ENCODE results near the gene ESYT1. TPM values are rescaled to one million over a fixed set of nuclear protein-coding genes. Genes with fewer than 3 reads are reported as not detected.

Gene ESYT1
- total RNA-seq, 1 experiment from 2014 or later, result 138 TPM

GRCh38 chr12:56097738-56098137 lies 30.3 kb upstream of the ESYT1 start:
- no peaks in the 10 kb centered on the region for H3K36me3 ChIP-seq
- peaks cover 5% of the 10 kb centered on the region; the same call in 1 of the 2 replicates for H3K27me3 ChIP-seq (replicated peaks)
- H3K9me3 ChIP-seq (replicated peaks), result no peaks in the 10 kb centered on the region
- no peak overlapping the region for H3K27ac ChIP-seq
- DNase-seq (ENCODE audit: low read depth in 1 of 2, low spot score in 2 of 2), result no peak
- H3K4me1 ChIP-seq (replicated peaks), result no peaks in the 10 kb centered on the region
- H3K4me3 ChIP-seq, result no peak overlapping the region

DNA sequence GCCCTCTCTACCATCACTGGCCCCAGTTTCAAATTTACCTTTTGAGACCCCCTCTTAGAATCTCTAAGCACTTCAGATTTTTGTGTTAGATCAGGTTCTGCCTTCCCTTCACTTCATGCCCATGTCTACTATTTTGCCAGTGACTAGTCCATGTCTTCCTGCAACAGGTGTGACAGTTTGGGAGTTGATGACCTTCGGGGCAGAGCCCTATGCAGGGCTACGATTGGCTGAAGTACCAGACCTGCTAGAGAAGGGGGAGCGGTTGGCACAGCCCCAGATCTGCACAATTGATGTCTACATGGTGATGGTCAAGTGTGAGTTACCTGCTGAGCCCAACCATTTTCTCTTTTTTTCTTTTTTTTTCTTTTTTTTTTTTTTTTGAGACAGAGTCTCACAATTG lies 29.5 kb upstream of the ESYT1 start:
- no peaks in the 10 kb centered on the region for H3K4me1 ChIP-seq (replicated peaks)
- DNase-seq (ENCODE audit: low read depth in 1 of 2, low spot score in 2 of 2), result no peak
- H3K27me3 ChIP-seq (replicated peaks), result no peaks in the 10 kb centered on the region; the same call in 1 of the 2 replicates
- no peak overlapping the region for H3K4me3 ChIP-seq
- H3K27ac ChIP-seq, result no peak overlapping the region
- H3K36me3 ChIP-seq, result no peaks in the 10 kb centered on the region
- H3K9me3 ChIP-seq (replicated peaks), result no peaks in the 10 kb centered on the region

GRCh38 chr12:56099787-56100186 lies 28.3 kb upstream of the ESYT1 start:
- Histone ChIP-seq H3K4me1 (replicated peaks) (no peaks in the 10 kb centered on the region), H3K4me3 (no peak overlapping the region), H3K27ac (no peak overlapping the region), H3K9me3 (replicated peaks) (no peaks in the 10 kb centered on the region), H3K36me3 (peaks cover 3% of the 10 kb centered on the region; the same call in 1 of the 2 replicates), H3K27me3 (replicated peaks) (no peaks in the 10 kb centered on the region; the same call in 1 of the 2 replicates)
- DNase-seq (ENCODE audit: low read depth in 1 of 2, low spot score in 2 of 2), result no peak

DNA sequence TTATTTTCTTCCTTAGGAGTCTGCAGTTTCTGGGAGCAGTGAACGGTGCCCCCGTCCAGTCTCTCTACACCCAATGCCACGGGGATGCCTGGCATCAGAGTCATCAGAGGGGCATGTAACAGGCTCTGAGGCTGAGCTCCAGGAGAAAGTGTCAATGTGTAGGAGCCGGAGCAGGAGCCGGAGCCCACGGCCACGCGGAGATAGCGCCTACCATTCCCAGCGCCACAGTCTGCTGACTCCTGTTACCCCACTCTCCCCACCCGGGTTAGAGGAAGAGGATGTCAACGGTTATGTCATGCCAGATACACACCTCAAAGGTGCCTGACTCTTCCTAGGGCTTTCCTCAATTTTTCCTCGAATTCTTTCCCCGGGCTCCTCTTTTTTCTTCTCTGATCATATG lies 27.0 kb upstream of the ESYT1 start:
- H3K27me3 ChIP-seq (replicated peaks), result no peaks in the 10 kb centered on the region; the same call in 1 of the 2 replicates
- peaks cover 9% of the 10 kb centered on the region for H3K36me3 ChIP-seq
- no peak overlapping the region for H3K27ac ChIP-seq
- H3K9me3 ChIP-seq (replicated peaks), result no peaks in the 10 kb centered on the region
- H3K4me1 ChIP-seq (replicated peaks), result peaks cover 7% of the 10 kb centered on the region; the same call in 1 of the 2 replicates
- no peak overlapping the region for H3K4me3 ChIP-seq
- no peak for DNase-seq (ENCODE audit: low read depth in 1 of 2, low spot score in 2 of 2)

GRCh38 chr12:56102683-56103065 lies 25.4 kb upstream of the ESYT1 start:
- DNase-seq (ENCODE audit: low read depth in 1 of 2, low spot score in 2 of 2), result no peak
- Histone ChIP-seq H3K27ac (no peak overlapping the region), H3K27me3 (replicated peaks) (no peaks in the 10 kb centered on the region; the same call in 1 of the 2 replicates), H3K9me3 (replicated peaks) (no peaks in the 10 kb centered on the region), H3K4me1 (replicated peaks) (peaks cover 9% of the 10 kb centered on the region; the same call in 1 of the 2 replicates), H3K36me3 (peaks cover 25% of the 10 kb centered on the region), H3K4me3 (no peak overlapping the region)

DNA sequence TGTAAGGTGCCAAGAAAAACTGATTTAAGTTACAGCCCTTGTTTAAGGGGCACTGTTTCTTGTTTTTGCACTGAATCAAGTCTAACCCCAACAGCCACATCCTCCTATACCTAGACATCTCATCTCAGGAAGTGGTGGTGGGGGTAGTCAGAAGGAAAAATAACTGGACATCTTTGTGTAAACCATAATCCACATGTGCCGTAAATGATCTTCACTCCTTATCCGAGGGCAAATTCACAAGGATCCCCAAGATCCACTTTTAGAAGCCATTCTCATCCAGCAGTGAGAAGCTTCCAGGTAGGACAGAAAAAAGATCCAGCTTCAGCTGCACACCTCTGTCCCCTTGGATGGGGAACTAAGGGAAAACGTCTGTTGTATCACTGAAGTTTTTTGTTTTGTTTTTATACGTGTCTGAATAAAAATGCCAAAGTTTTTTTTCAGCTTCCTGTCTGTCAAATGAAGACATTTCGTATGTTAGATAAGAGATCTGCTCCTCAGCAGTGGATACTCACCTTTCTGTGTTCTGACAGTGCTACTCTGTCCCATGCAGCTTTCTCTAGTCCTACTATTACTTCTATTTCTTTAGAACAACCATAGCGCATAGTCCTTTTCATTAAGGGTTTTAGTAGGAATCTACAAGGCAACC lies 24.9 kb upstream of the ESYT1 start:
- no peaks in the 10 kb centered on the region for H3K9me3 ChIP-seq (replicated peaks)
- H3K4me1 ChIP-seq (replicated peaks), result peaks cover 9% of the 10 kb centered on the region; the same call in 1 of the 2 replicates
- peaks cover 30% of the 10 kb centered on the region for H3K36me3 ChIP-seq
- peak overlapping the region; percentile 62 for H3K4me3 ChIP-seq
- H3K27me3 ChIP-seq (replicated peaks), result no peaks in the 10 kb centered on the region; the same call in 1 of the 2 replicates
- DNase-seq (ENCODE audit: low read depth in 1 of 2, low spot score in 2 of 2), result no peak
- no peak overlapping the region for H3K27ac ChIP-seq

DNA sequence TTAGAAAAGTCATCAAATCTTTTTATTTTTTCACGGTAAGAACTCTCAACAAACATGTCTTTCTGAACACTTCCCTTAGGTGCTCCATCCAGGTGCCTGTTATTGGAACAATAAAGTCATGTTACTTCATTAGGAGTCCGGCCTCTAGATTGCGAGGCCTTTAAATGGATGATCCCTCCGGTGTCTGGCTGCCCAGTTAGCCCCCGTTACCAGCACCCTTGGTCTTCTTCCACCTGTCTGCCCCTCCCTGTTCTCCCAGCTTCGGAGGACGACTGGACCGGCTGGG lies 24.3 kb upstream of the ESYT1 start:
- H3K27ac ChIP-seq, result no peak overlapping the region
- no peaks in the 10 kb centered on the region for H3K27me3 ChIP-seq (replicated peaks)
- peak overlapping the region; percentile 62 for H3K4me3 ChIP-seq
- H3K9me3 ChIP-seq (replicated peaks), result no peaks in the 10 kb centered on the region
- H3K4me1 ChIP-seq (replicated peaks), result peaks cover 9% of the 10 kb centered on the region; the same call in 1 of the 2 replicates
- DNase-seq (ENCODE audit: low read depth in 1 of 2, low spot score in 2 of 2), result no peak
- H3K36me3 ChIP-seq, result peaks cover 36% of the 10 kb centered on the region

GRCh38 chr12:56104109-56104814 lies 23.8 kb upstream of the ESYT1 start, which contains the start of gene PA2G4:
Gene PA2G4 (plus strand): TSS chr12:56104559. CDS start chr12:56104738, 179 bp downstream.
- H3K4me3 ChIP-seq, result peak within 1 kb of the TSS; percentile 62
- no peaks in the 10 kb centered on the region for H3K27me3 ChIP-seq (replicated peaks)
- peaks cover 9% of the 10 kb centered on the region; the same call in 1 of the 2 replicates for H3K4me1 ChIP-seq (replicated peaks)
- H3K36me3 ChIP-seq, result peaks cover 41% of the 10 kb centered on the region
- DNase-seq (ENCODE audit: low read depth in 1 of 2, low spot score in 2 of 2), result peak; percentile 97 to 99
- H3K27ac ChIP-seq, result peak within 1 kb of the TSS; percentile 24
- no peaks in the 10 kb centered on the region for H3K9me3 ChIP-seq (replicated peaks)

DNA sequence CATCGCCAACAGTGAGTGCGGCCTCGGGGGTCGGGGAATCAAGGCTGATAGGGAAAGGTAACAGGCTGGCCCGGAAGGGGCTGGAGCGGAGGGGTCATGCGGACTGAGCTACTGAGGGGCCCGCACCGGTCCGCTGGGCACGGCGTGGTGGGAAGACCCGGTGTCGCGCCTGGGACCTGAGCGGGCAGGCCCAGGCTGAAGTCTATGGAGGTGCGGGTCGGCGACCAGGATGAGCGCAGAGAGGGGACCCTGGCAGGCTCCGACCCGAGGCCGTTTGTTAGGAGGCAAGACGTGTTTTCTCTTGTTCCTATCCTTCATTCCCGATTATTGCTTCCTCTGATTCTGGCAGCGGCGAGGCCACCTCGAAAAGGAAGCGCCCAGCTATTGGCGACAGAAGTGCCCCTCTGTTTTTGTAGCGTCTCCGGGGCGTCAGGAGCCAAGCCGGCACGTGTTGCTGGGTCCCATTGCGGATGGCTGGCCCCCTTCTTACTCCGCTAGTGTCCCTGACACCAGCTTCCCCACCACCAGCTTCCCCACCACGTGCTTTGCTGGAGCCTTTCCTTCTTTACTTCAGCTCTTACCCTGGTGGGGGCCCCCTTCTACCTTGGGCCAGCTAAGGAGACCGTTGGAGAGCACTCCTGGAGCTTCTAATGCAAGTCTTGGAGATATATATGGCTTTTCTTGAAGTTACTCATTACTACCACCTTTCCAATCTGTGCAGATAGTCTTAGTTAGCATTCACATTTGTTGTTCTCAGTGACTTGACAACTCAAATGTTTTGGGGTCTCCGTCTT lies 23.1 kb upstream of the ESYT1 start:
- peak overlapping the region; percentile 62 for H3K4me3 ChIP-seq
- H3K4me1 ChIP-seq (replicated peaks), result peaks cover 9% of the 10 kb centered on the region; the same call in 1 of the 2 replicates
- peak overlapping the region; percentile 24 for H3K27ac ChIP-seq
- no peaks in the 10 kb centered on the region for H3K9me3 ChIP-seq (replicated peaks)
- DNase-seq (ENCODE audit: low read depth in 1 of 2, low spot score in 2 of 2), result peak in 1 of 2 experiments; percentile 22
- H3K36me3 ChIP-seq, result peaks cover 48% of the 10 kb centered on the region
- H3K27me3 ChIP-seq (replicated peaks), result no peaks in the 10 kb centered on the region

GRCh38 chr12:56105609-56105902 lies 22.5 kb upstream of the ESYT1 start:
- DNase-seq (ENCODE audit: low read depth in 1 of 2, low spot score in 2 of 2), result no peak
- H3K27ac ChIP-seq, result no peak overlapping the region
- H3K27me3 ChIP-seq (replicated peaks), result no peaks in the 10 kb centered on the region
- H3K4me1 ChIP-seq (replicated peaks), result peaks cover 9% of the 10 kb centered on the region; the same call in 1 of the 2 replicates
- H3K4me3 ChIP-seq, result peak overlapping the region; percentile 62
- H3K36me3 ChIP-seq, result peaks cover 54% of the 10 kb centered on the region
- H3K9me3 ChIP-seq (replicated peaks), result no peaks in the 10 kb centered on the region

DNA sequence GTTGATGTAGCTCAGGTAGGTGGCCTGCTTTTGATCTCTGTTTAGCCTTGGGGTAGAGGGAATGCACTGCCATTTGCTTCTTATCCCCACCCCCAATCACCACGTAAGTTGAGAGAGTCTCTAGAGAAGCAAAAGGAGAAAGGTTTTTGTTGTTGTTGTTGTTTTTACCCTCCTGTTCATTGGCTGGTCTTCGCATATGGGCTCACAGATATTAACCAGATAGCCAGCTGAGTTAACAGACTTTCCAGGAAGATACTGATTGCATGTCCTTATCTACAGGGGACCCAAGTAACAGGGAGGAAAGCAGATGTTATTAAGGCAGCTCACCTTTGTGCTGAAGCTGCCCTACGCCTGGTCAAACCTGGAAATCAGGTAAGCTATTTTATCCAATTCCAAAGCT lies 20.8 kb upstream of the ESYT1 start:
- peaks cover 69% of the 10 kb centered on the region for H3K36me3 ChIP-seq
- DNase-seq (ENCODE audit: low read depth in 1 of 2, low spot score in 2 of 2), result no peak
- H3K27ac ChIP-seq, result no peak overlapping the region
- H3K4me3 ChIP-seq, result no peak overlapping the region
- no peaks in the 10 kb centered on the region for H3K27me3 ChIP-seq (replicated peaks)
- peaks cover 9% of the 10 kb centered on the region; the same call in 1 of the 2 replicates for H3K4me1 ChIP-seq (replicated peaks)
- no peaks in the 10 kb centered on the region for H3K9me3 ChIP-seq (replicated peaks)

- no peaks in the 10 kb centered on the region for H3K9me3 ChIP-seq (replicated peaks)
- peaks cover 84% of the 10 kb centered on the region for H3K36me3 ChIP-seq
- H3K27ac ChIP-seq, result no peak overlapping the region
- H3K4me3 ChIP-seq, result no peak overlapping the region
- no peak for DNase-seq (ENCODE audit: low read depth in 1 of 2, low spot score in 2 of 2)
- H3K4me1 ChIP-seq (replicated peaks), result peaks cover 7% of the 10 kb centered on the region; the same call in 1 of the 2 replicates
- no peaks in the 10 kb centered on the region for H3K27me3 ChIP-seq (replicated peaks)
Measured at GRCh38 chr12:56110571-56110970, 17.5 kb upstream of the ESYT1 start.

DNA sequence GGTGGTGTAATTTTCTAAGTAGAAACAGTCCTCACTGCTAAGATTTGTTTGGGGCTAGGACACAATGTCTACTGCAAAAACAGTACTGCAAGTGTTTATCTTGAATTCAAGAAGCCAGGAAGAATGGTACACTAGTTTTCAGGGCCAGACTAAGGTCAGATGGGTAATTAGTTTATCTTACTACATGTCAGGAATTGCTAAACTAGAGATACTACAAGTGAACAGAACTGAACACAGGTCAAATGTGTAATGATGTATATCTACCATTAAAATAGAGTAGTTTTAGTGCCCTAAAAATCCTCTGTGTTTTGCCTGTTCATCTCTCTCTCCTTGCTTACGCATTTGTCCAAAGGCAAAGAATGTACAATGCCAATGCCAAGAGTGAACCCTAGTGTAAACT lies 14.0 kb upstream of the ESYT1 start:
- H3K9me3 ChIP-seq (replicated peaks), result no peaks in the 10 kb centered on the region
- peaks cover 11% of the 10 kb centered on the region for H3K4me1 ChIP-seq (replicated peaks)
- DNase-seq (ENCODE audit: low read depth in 1 of 2, low spot score in 2 of 2), result no peak
- H3K4me3 ChIP-seq, result no peak overlapping the region
- H3K27ac ChIP-seq, result no peak overlapping the region
- peaks cover 66% of the 10 kb centered on the region for H3K36me3 ChIP-seq
- H3K27me3 ChIP-seq (replicated peaks), result no peaks in the 10 kb centered on the region

GRCh38 chr12:56115329-56115728 lies 12.7 kb upstream of the ESYT1 start:
- Histone ChIP-seq H3K27ac (no peak overlapping the region; the same call in 1 of the 2 replicates), H3K9me3 (replicated peaks) (no peaks in the 10 kb centered on the region), H3K27me3 (replicated peaks) (no peaks in the 10 kb centered on the region), H3K36me3 (peaks cover 60% of the 10 kb centered on the region), H3K4me3 (no peak overlapping the region), H3K4me1 (replicated peaks) (peaks cover 20% of the 10 kb centered on the region)
- no peak for DNase-seq (ENCODE audit: low read depth in 1 of 2, low spot score in 2 of 2)

Data from SJSA1 (cell line).